DOHH2 (cell line): ENCODE data around the gene CHCHD3.

Source experiments
- CTCF ChIP-seq: fragments of 200-600 bp; sonication (generic); IDR thresholded peaks from one replicate; pipeline ENCODE4 v1.5.1; 2014; ENCODE audit warnings: antibody characterized with exemption, mild to moderate bottlenecking, low read depth, low read length; ENCODE audit not compliant: poor library complexity, severe bottlenecking
- EZH2phosphoT487 ChIP-seq: fragments of 200-600 bp; sonication (generic); IDR thresholded peaks from 2 replicates; pipeline ENCODE4 v1.6.1; 2017; ENCODE audit warnings: borderline replicate concordance, mild to moderate bottlenecking, antibody characterized with exemption, low read length, moderate library complexity, mixed read lengths

GRCh38 chr7:132907380-132907940 is 174.4 kb downstream of the CHCHD3 start:
- no peak for TF ChIP-seq CTCF
- TF ChIP-seq EZH2phosphoT487: no peak
